ENCODE results near the gene SUGP2. TPM values are rescaled to one million over a fixed set of nuclear protein-coding genes. Genes with fewer than 3 reads are reported as not detected.

Gene SUGP2
- total RNA-seq, 4 donors from 2014 or later: 16.7 to 36.2 (median 21.5) TPM

DNA sequence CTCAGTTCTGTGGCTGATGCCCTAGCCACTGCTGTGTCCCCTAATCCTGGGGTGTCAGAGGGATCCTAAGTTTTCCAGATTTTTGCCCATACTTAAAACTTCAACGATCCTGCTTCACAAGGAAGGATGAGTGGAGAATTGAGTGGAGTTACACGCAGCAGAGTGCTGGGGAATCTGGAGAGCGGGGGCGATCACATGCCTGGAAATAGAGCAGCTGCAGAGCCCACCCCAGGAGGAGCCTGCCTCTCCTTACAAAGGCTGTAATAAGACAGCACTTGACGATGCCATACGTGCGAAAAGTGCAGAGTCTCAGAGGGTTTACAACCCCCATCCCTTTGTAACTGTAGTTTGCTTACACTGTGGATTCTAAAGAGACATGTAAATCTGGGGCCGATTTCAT, 40.6 kb downstream of the SUGP2 start:
- intact Hi-C loops (cut with DNase I): no loop called here
- TF ChIP-seq POLR2A (IDR thresholded peaks at IDR 0.05): no peak
- TF ChIP-seq, protein P1, sequence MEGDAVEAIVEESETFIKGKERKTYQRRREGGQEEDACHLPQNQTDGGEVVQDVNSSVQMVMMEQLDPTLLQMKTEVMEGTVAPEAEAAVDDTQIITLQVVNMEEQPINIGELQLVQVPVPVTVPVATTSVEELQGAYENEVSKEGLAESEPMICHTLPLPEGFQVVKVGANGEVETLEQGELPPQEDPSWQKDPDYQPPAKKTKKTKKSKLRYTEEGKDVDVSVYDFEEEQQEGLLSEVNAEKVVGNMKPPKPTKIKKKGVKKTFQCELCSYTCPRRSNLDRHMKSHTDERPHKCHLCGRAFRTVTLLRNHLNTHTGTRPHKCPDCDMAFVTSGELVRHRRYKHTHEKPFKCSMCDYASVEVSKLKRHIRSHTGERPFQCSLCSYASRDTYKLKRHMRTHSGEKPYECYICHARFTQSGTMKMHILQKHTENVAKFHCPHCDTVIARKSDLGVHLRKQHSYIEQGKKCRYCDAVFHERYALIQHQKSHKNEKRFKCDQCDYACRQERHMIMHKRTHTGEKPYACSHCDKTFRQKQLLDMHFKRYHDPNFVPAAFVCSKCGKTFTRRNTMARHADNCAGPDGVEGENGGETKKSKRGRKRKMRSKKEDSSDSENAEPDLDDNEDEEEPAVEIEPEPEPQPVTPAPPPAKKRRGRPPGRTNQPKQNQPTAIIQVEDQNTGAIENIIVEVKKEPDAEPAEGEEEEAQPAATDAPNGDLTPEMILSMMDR (IDR thresholded peaks at IDR 0.05): no peak
- H3K27ac ChIP-seq: no peak overlapping the region
- no peak overlapping the region for H3K4me3 ChIP-seq
- peaks cover 0 to 7% (median 0%) of the 10 kb centered on the region in 4 donors for H3K27me3 ChIP-seq
- DNase-seq: no peak
- peaks cover 0 to 73% (median 17%) of the 10 kb centered on the region in 3 donors for H3K36me3 ChIP-seq
- H3K9me3 ChIP-seq: no peaks in the 10 kb centered on the region
- H3K4me1 ChIP-seq: peaks cover 0 to 20% (median 0%) of the 10 kb centered on the region in 3 donors
- WGBS, 2 donors: 83 to 90% methylated on average over 8 of the region's 8 CpGs

DNA sequence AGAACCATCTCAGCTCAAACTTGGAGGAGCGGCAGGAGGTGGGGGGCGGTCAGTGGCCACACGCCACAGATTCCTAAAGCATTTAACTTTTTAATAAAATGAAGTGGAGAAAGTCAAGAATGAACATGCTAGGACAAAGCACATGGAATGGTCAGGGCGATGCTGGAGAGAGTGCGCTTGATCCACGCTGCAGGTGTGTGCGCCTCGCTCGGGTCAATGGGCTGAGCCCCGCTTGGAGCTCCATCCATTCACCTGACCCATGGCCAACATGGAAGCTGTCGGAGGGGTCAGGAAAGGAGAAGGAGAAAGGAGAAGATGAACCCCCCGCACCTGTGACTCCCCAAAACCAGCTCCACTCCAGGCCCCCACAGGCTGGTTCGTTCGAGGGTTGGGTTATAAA, 41.8 kb downstream of the SUGP2 start:
- H3K36me3 ChIP-seq: peaks cover 0 to 62% (median 17%) of the 10 kb centered on the region in 3 donors
- H3K27me3 ChIP-seq: peaks cover 0 to 15% (median 0%) of the 10 kb centered on the region in 4 donors
- TF ChIP-seq POLR2A (IDR thresholded peaks at IDR 0.05): no peak
- TF ChIP-seq, protein P1 (IDR thresholded peaks at IDR 0.05): no peak
- no peak overlapping the region for H3K4me3 ChIP-seq
- intact Hi-C loops (cut with DNase I): no loop called here
- H3K27ac ChIP-seq: no peak overlapping the region
- H3K4me1 ChIP-seq: peaks cover 0 to 27% (median 0%) of the 10 kb centered on the region in 3 donors
- no peak for DNase-seq
- no peaks in the 10 kb centered on the region for H3K9me3 ChIP-seq
- WGBS, 2 donors: 92 to 96% methylated on average over 14 of the region's 14 CpGs

DNA sequence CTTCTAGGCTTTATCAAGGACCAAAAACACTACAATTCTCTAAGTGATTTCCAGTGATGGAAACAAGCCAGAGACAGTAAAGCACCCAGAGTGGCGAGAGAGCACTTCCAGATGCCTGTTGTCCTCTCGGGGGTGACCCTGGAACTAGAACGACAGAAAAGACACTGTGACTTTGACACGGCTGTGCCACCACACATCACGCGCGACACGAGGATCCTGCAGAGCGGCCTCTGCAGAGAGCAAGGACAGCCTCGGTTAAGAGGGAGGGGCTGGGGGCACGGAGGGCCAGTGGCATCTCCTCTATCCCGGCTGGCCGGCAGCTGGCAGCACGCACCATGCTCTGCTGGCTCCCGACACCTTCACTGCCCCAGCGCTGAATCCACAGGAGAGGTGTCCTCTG, 42.3 kb downstream of the SUGP2 start:
- intact Hi-C loops (cut with DNase I): no loop called here
- H3K36me3 ChIP-seq: peaks cover 0 to 59% (median 17%) of the 10 kb centered on the region in 3 donors
- DNase-seq: no peak
- TF ChIP-seq POLR2A (IDR thresholded peaks at IDR 0.05): no peak
- TF ChIP-seq, protein P1 (IDR thresholded peaks at IDR 0.05): no peak
- H3K4me1 ChIP-seq: peaks cover 0 to 28% (median 0%) of the 10 kb centered on the region in 3 donors
- no peaks in the 10 kb centered on the region for H3K9me3 ChIP-seq
- H3K4me3 ChIP-seq: no peak overlapping the region
- H3K27me3 ChIP-seq: peaks cover 0 to 18% (median 0%) of the 10 kb centered on the region in 4 donors
- H3K27ac ChIP-seq: no peak overlapping the region
- WGBS, 2 donors: 89% methylated on average over 11 to 13 of the region's 16 CpGs

DNA sequence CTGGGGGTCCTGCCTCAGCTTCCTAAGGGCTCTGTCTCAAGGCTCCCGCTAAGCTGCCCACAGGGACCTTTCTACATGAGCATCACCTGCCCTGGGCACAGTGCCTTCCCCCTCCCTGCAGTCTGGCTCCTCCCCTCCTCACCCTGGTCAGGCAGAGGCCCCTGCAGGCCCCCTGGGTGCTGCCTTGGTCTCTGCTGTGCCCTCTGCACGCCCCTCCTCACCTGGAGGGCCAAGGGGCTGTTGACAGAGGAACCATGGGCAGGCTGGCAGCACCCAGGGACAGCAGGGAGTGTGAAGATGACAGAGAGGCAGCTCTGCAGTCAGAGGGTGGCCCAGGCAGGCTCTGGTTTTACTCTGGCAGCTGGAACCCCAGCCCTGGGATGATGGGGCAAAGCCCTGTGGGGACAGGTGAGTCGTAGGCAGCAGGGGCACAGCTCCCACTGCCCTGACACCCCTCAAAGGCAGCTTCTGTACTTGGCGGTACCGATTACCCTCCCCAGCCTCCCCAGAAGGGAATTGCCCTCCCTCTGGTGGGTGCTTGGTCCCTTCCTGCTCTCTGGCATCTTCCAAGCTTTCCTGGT, 43.1 kb downstream of the SUGP2 start:
- 63% methylated on average over 2 of the region's 5 CpGs; no CpG with 5 or more reads in 1 of the 2 donors for WGBS, 2 donors
- H3K36me3 ChIP-seq: peaks cover 0 to 51% (median 17%) of the 10 kb centered on the region in 3 donors
- H3K9me3 ChIP-seq: no peaks in the 10 kb centered on the region
- peaks cover 0 to 19% (median 0%) of the 10 kb centered on the region in 4 donors for H3K27me3 ChIP-seq
- H3K4me1 ChIP-seq: peaks cover 0 to 30% (median 3%) of the 10 kb centered on the region in 3 donors
- intact Hi-C loops (cut with DNase I): no loop called here
- no peak overlapping the region for H3K4me3 ChIP-seq
- no peak for DNase-seq
- no peak overlapping the region for H3K27ac ChIP-seq
- TF ChIP-seq, protein P1 (IDR thresholded peaks at IDR 0.05): no peak
- no peak for TF ChIP-seq POLR2A (IDR thresholded peaks at IDR 0.05)

DNA sequence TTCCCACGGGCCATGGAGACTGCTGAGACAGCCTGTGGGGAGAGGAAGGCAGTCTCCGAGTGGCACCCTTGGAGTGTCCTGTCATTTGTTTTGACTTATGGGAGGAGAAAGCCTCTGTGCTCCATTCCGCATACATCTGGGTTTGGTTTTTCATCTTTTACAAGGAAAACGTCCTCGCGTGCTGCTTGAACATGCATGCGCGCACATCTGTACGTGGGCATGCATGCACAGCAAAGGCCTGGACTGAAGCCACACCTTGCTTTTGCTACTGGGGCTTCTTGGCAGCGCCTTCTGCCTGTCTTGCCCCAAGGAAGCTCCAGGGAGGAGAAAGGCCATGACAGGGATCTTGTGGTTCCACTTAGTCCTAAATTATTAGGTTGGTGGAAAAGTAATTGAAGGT, 44.0 kb downstream of the SUGP2 start:
- Histone ChIP-seq H3K27me3 (peaks cover 0 to 28% (median 0%) of the 10 kb centered on the region in 4 donors), H3K36me3 (peaks cover 0 to 42% (median 14%) of the 10 kb centered on the region in 3 donors), H3K27ac (no peak overlapping the region), H3K9me3 (no peaks in the 10 kb centered on the region), H3K4me1 (peaks cover 0 to 38% (median 6%) of the 10 kb centered on the region in 3 donors), H3K4me3 (no peak overlapping the region)
- WGBS, 2 donors: 53 to 66% methylated on average over 7 to 9 of the region's 10 CpGs
- no peak for TF ChIP-seq POLR2A (IDR thresholded peaks at IDR 0.05)
- TF ChIP-seq, protein P1 (IDR thresholded peaks at IDR 0.05): no peak
- intact Hi-C loops (cut with DNase I): no loop called here
- DNase-seq: no peak
